ENCODE results near the gene UPK1B. TPM values are rescaled to one million over a fixed set of nuclear protein-coding genes. Genes with fewer than 3 reads are reported as not detected.

UPK1B gene
- total and polyA plus RNA-seq, 2 donors (not counting 3 experiments of a cell fraction or from before 2014, with no cell fraction given): not detected

DNA sequence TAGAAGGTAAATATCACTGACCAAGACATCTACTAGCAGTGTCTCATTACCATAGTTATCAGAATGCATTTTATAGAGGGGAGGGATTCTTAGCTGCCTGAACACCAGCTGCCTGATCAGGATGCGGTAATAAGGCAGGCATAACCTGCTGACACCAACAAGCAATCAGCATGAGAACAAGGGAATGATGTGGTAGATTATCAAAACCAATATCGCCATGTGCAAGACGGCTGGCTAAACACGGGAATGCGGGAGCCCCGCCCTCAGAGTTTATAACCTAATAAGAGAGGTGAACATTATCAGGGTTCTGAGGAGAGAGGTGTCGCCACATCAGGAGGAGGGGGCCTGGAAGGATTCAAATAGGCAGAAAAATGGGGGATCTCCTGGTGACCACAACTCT, 46.8 kb downstream of the UPK1B start:
- H3K27me3 ChIP-seq (ENCODE audit: control insufficient read depth in 2 of 2, insufficient read depth in 2 of 2, low read length in 2 of 2): no peaks in the 10 kb centered on the region
- no peaks in the 10 kb centered on the region for H3K9me1 ChIP-seq (replicated peaks; ENCODE audit: control insufficient read depth, extremely low read depth, insufficient read depth, low read length)
- no TSS peak for BruUV-seq (replicated peaks)
- DNase-seq (ENCODE audit: low read depth, low spot score): no peak
- no peak overlapping the region for H3K9ac ChIP-seq (replicated peaks; ENCODE audit: extremely low read depth, insufficient read depth, low read length)
- no peaks in the 10 kb centered on the region for H3K79me2 ChIP-seq (ENCODE audit: control insufficient read depth, insufficient read depth, low read length)
- peaks cover 2 to 28% of the 10 kb centered on the region in 2 experiments for H3K36me3 ChIP-seq (ENCODE audit: control insufficient read depth in 2 of 2, extremely low read depth in 1 of 2, insufficient read depth in 2 of 2, low read length in 2 of 2)
- CTCF ChIA-PET: interaction anchor here (1.9 kb wide), 1 partner anchor 21 kb away, joined by 5 read pairs; the partner anchor contains the start of gene B4GALT4
- H2AFZ ChIP-seq (ENCODE audit: low read depth, low read length): no peak overlapping the region
- no peak overlapping the region for H3K4me2 ChIP-seq (ENCODE audit: insufficient read depth, low read length)
- TF ChIP-seq POLR2A (IDR thresholded peaks at IDR 0.05; ENCODE audit: low read depth, low read length) (no peak), EZH2 (IDR thresholded peaks at IDR 0.05; ENCODE audit: borderline replicate concordance, low read depth, low read length, severe bottlenecking) (no peak), POLR2AphosphoS5 (IDR thresholded peaks at IDR 0.05; ENCODE audit: insufficient read depth, low read depth, low read length) (no peak), MYC (IDR thresholded peaks at IDR 0.05; ENCODE audit: low read depth, low read length) (no peak), FOS (IDR thresholded peaks at IDR 0.05; ENCODE audit: borderline replicate concordance, insufficient read depth, low read length) (no peak), JUN (IDR thresholded peaks at IDR 0.05; ENCODE audit: borderline replicate concordance, insufficient read depth, insufficient read length, low read depth) (no peak), GATA2 (IDR thresholded peaks at IDR 0.05; ENCODE audit: insufficient read depth, insufficient read length, low read depth, low read length) (no peak)
- TF ChIP-seq, protein P1, sequence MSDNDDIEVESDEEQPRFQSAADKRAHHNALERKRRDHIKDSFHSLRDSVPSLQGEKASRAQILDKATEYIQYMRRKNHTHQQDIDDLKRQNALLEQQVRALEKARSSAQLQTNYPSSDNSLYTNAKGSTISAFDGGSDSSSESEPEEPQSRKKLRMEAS (IDR thresholded peaks at IDR 0.05; ENCODE audit: insufficient read depth, insufficient read length): no peak
- TF ChIP-seq, protein P2, sequence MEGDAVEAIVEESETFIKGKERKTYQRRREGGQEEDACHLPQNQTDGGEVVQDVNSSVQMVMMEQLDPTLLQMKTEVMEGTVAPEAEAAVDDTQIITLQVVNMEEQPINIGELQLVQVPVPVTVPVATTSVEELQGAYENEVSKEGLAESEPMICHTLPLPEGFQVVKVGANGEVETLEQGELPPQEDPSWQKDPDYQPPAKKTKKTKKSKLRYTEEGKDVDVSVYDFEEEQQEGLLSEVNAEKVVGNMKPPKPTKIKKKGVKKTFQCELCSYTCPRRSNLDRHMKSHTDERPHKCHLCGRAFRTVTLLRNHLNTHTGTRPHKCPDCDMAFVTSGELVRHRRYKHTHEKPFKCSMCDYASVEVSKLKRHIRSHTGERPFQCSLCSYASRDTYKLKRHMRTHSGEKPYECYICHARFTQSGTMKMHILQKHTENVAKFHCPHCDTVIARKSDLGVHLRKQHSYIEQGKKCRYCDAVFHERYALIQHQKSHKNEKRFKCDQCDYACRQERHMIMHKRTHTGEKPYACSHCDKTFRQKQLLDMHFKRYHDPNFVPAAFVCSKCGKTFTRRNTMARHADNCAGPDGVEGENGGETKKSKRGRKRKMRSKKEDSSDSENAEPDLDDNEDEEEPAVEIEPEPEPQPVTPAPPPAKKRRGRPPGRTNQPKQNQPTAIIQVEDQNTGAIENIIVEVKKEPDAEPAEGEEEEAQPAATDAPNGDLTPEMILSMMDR (IDR thresholded peaks at IDR 0.05; ENCODE audit: extremely low read depth in 1 of 2, insufficient read depth in 1 of 2, low read depth in 1 of 2, low read length in 2 of 2): no peak
- H3K9me3 ChIP-seq (replicated peaks; ENCODE audit: control insufficient read depth, insufficient read depth, low read length): no peaks in the 10 kb centered on the region
- no peaks in the 10 kb centered on the region for H4K20me1 ChIP-seq (replicated peaks; ENCODE audit: control insufficient read depth, extremely low read depth, insufficient read depth, low read length)
- POLR2A ChIA-PET: no interaction called here
- no peaks in the 10 kb centered on the region for H3K4me1 ChIP-seq (ENCODE audit: control insufficient read depth, extremely low read depth, insufficient read depth, low read length)
- dilution Hi-C loops (cut with MboI; ENCODE audit: extremely low pct_ligation_motif_present, low sequenced_read_pairs) (no loop called here), intact Hi-C loops (cut with micrococcal nuclease) (no loop called here)
- no peak overlapping the region for H3K4me3 ChIP-seq (replicated peaks in 1 of 3; ENCODE audit: insufficient read depth in 1 of 3, low read depth in 1 of 3, low read length in 3 of 3)
- no peak for FAIRE-seq
- H3K27ac ChIP-seq (ENCODE audit: insufficient read depth, low read depth, low read length): no peak overlapping the region
